ENCODE data around the gene KRTAP5-8. TPM values are rescaled to one million over a fixed set of nuclear protein-coding genes. Genes with fewer than 3 reads are reported as not detected.

The KRTAP5-8 gene
- total RNA-seq, 1 experiment from 2014 or later: not detected

- H3K9ac ChIP-seq (ENCODE audit: low read length): no peak overlapping the region
- H3K79me2 ChIP-seq (ENCODE audit: insufficient read depth, low read length): no peaks in the 10 kb centered on the region
- POLR2A ChIA-PET: no interaction called here
- H2AFZ ChIP-seq (ENCODE audit: low read depth, low read length, poor library complexity, severe bottlenecking): no peak overlapping the region
- H3K27ac ChIP-seq (ENCODE audit: low read depth, low read length): no peak overlapping the region
- H3K9me3 ChIP-seq (ENCODE audit: control insufficient read depth in 1 of 2, insufficient read depth in 1 of 2, low read depth in 1 of 2, low read length in 2 of 2): no peaks in the 10 kb centered on the region
- intact Hi-C loops (cut with micrococcal nuclease): no loop called here
- no peak for DNase-seq (ENCODE audit: low read depth, low spot score)
- RAD21 ChIA-PET (ENCODE audit: low non-redundant PET in 1 of 2, low total read pairs in 2 of 2, uncharacterized antibody in 2 of 2, unreplicated experiment in 2 of 2): no interaction called here
- no peak for ATAC-seq
- H3K36me3 ChIP-seq (ENCODE audit: control insufficient read depth in 1 of 2, insufficient read depth in 2 of 2, low read length in 2 of 2): no peaks in the 10 kb centered on the region
- no peaks in the 10 kb centered on the region for H3K9me2 ChIP-seq (ENCODE audit: insufficient read depth)
- no peaks in the 10 kb centered on the region for H3K27me3 ChIP-seq (ENCODE audit: insufficient read depth, low read length)
- CTCF ChIA-PET: no interaction called here
- no peak overlapping the region for H3K4me3 ChIP-seq (replicated peaks in 1 of 2; ENCODE audit: low read depth in 1 of 2, low read length in 2 of 2)
- no peaks in the 10 kb centered on the region for H3K4me1 ChIP-seq (ENCODE audit: control insufficient read depth in 1 of 2, insufficient read depth in 2 of 2, low read length in 2 of 2)
- no TSS peak for BruUV-seq (replicated peaks)
- TF ChIP-seq REST (IDR thresholded peaks at IDR 0.05; ENCODE audit: low read depth): no peak
- no peaks in the 10 kb centered on the region for H4K20me1 ChIP-seq (ENCODE audit: insufficient read depth)
- no peak overlapping the region for H3K4me2 ChIP-seq (ENCODE audit: low read length)
These were observed 19.0 kb upstream of the KRTAP5-8 start for GRCh38 chr11:71518506-71519471.

- no peaks in the 10 kb centered on the region for H3K79me2 ChIP-seq (ENCODE audit: insufficient read depth, low read length)
- TF ChIP-seq POLR2A (IDR thresholded peaks at IDR 0.05; ENCODE audit: borderline replicate concordance, extremely low read depth, insufficient read depth, insufficient read length) (no peak), EZH2 (IDR thresholded peaks at IDR 0.05) (no peak), FOSL1 (IDR thresholded peaks at IDR 0.05; ENCODE audit: low read depth) (no peak), EGR1 (IDR thresholded peaks at IDR 0.05; ENCODE audit: low read depth) (no peak), SRF (IDR thresholded peaks at IDR 0.05; ENCODE audit: low read depth) (no peak), RAD21 (IDR thresholded peaks at IDR 0.05; ENCODE audit: low read depth) (no peak), ZNF274 (IDR thresholded peaks at IDR 0.05; ENCODE audit: low read depth, low read length) (no peak), EZH2phosphoT487 (IDR thresholded peaks at IDR 0.05; ENCODE audit: borderline replicate concordance) (no peak), SP1 (IDR thresholded peaks at IDR 0.05; ENCODE audit: low read depth) (no peak), TCF7L2 (IDR thresholded peaks at IDR 0.05; ENCODE audit: borderline replicate concordance, extremely low read depth, insufficient read depth, insufficient read length) (no peak), CEBPB (IDR thresholded peaks at IDR 0.05; ENCODE audit: low read depth) (no peak), ZBTB33 (IDR thresholded peaks at IDR 0.05; ENCODE audit: extremely low read depth, insufficient replicate concordance, low read length) (no peak)
- CTCF ChIA-PET: no interaction called here
- POLR2A ChIA-PET: no interaction called here
- RAD21 ChIA-PET (ENCODE audit: low non-redundant PET in 1 of 2, low total read pairs in 2 of 2, uncharacterized antibody in 2 of 2, unreplicated experiment in 2 of 2): no interaction called here
- DNase-seq (ENCODE audit: low read depth, low spot score) (no peak), ATAC-seq (no peak)
- no peaks in the 10 kb centered on the region for H3K9me2 ChIP-seq (ENCODE audit: insufficient read depth)
- H3K27ac ChIP-seq (ENCODE audit: low read depth, low read length): no peak overlapping the region
- no peaks in the 10 kb centered on the region for H3K4me1 ChIP-seq (ENCODE audit: control insufficient read depth in 1 of 2, insufficient read depth in 2 of 2, low read length in 2 of 2)
- no peaks in the 10 kb centered on the region for H3K27me3 ChIP-seq (ENCODE audit: insufficient read depth, low read length)
- H3K9me3 ChIP-seq (ENCODE audit: control insufficient read depth in 1 of 2, insufficient read depth in 1 of 2, low read depth in 1 of 2, low read length in 2 of 2): no peaks in the 10 kb centered on the region
- BruUV-seq (replicated peaks): no TSS peak
- no peak overlapping the region for H3K4me2 ChIP-seq (ENCODE audit: low read length)
- no peaks in the 10 kb centered on the region for H3K36me3 ChIP-seq (ENCODE audit: control insufficient read depth in 1 of 2, insufficient read depth in 2 of 2, low read length in 2 of 2)
- no peaks in the 10 kb centered on the region for H4K20me1 ChIP-seq (ENCODE audit: insufficient read depth)
- H3K9ac ChIP-seq (ENCODE audit: low read length): no peak overlapping the region
- no peak overlapping the region for H2AFZ ChIP-seq (ENCODE audit: low read depth, low read length, poor library complexity, severe bottlenecking)
- intact Hi-C loops (cut with micrococcal nuclease): no loop called here
- no peak overlapping the region for H3K4me3 ChIP-seq (replicated peaks in 1 of 2; ENCODE audit: low read depth in 1 of 2, low read length in 2 of 2)
These were observed 18.3 kb upstream of the KRTAP5-8 start for GRCh38 chr11:71519546-71519945.

Measured in HCT116 (cell line).